ENCODE measurements around the gene MRPS10.

DNA sequence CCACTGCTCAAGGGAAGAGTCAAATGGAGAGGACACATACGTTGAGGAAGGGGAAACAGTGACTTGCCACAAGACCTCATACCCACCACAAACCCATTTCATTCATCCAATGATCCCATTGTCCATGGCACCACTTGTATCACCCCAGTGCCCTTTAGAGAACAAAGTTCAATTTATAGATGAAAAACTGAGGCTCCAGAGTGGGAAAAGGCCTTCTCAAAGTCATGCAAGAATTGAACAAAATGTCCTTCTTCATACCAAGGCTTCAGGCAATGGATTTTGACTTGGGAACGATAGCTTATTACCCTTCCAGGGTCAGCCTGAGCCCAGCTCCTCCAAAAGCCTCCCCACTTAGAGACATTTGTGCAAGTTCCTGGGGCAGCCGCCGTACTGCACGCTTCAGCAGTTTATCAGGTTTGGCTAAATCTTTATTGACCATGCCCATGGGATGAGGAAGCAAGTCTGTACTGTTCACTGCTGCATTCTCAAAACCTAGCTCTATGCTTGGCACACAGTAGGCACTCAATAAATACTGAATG, 47.3 kb upstream of the MRPS10 start:
- TF ChIP-seq, protein P1, sequence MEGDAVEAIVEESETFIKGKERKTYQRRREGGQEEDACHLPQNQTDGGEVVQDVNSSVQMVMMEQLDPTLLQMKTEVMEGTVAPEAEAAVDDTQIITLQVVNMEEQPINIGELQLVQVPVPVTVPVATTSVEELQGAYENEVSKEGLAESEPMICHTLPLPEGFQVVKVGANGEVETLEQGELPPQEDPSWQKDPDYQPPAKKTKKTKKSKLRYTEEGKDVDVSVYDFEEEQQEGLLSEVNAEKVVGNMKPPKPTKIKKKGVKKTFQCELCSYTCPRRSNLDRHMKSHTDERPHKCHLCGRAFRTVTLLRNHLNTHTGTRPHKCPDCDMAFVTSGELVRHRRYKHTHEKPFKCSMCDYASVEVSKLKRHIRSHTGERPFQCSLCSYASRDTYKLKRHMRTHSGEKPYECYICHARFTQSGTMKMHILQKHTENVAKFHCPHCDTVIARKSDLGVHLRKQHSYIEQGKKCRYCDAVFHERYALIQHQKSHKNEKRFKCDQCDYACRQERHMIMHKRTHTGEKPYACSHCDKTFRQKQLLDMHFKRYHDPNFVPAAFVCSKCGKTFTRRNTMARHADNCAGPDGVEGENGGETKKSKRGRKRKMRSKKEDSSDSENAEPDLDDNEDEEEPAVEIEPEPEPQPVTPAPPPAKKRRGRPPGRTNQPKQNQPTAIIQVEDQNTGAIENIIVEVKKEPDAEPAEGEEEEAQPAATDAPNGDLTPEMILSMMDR (IDR thresholded peaks at IDR 0.05) = no peak
- no peak for TF ChIP-seq POLR2A (IDR thresholded peaks at IDR 0.05)

Measured in stomach (tissue), 4 donors.